IPS-NIHi11 (cell line): ENCODE data around the gene CUL1.
"Not testable (repeated sequence)": the region's sequence is repeated elsewhere in the genome, so short reads cannot be mapped to it uniquely, and the experiment has no call there.

Experiments used
- DNase-seq: peaks from one replicate; pipeline ENCODE4 v3.0.0; 2012; ENCODE audit warnings: mixed read lengths, low spot score

The CUL1 gene

DNA sequence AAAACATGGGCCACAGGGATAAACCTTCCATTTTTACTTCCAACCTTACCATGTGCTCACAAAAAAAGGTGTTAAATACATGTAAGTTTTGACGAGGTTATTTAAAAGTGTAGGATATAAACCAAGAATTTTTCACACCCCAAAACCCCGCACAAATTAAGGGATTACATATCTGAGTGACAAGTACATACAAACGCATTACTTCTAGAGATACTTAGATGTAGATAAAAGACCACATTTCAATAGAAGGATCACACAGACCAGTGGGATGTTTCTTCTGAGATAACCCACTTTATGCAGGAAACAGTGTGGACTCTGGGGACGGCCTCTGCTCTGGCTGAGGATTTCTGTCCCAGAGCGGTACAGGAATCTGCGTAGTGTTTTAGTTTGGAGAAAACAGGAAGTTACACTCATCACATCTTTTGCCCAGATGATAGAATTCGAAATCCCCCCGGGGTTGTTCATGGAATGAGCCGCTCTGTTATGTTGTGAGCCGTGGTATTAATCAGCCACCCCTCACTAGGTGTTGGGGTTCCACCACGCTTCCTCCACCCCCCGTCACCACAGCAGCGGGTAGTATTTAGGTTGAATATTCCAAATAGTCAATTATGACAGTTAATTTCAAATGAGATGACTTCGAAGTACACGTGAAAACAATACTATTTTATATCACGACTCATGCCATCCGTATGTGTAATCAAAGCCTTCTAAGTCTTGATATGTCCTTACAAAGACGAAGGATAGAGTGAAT, 1.3 kb upstream of the CUL1 start:
- no peak for DNase-seq

DNA sequence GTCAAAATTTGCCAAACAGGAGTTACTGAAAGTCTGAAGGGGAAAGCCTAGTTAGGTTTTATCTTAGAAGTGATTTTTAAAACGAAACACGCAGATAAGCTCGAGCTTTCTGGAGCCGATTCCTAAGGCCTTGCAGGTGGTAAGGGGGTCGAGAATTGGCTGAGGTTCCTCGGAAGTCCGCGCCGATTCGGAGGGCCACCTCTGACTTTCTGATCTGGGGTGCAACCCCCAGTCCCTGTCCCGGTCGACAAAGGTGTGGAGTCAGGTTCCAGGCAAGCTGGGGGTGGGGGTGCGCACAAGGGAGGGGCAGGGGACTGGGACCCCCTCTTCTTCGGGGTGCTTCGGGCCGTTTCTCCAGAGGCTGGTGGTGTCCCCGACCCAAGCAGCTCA, 701 bp upstream of the CUL1 start:
- DNase-seq, result no peak

DNA sequence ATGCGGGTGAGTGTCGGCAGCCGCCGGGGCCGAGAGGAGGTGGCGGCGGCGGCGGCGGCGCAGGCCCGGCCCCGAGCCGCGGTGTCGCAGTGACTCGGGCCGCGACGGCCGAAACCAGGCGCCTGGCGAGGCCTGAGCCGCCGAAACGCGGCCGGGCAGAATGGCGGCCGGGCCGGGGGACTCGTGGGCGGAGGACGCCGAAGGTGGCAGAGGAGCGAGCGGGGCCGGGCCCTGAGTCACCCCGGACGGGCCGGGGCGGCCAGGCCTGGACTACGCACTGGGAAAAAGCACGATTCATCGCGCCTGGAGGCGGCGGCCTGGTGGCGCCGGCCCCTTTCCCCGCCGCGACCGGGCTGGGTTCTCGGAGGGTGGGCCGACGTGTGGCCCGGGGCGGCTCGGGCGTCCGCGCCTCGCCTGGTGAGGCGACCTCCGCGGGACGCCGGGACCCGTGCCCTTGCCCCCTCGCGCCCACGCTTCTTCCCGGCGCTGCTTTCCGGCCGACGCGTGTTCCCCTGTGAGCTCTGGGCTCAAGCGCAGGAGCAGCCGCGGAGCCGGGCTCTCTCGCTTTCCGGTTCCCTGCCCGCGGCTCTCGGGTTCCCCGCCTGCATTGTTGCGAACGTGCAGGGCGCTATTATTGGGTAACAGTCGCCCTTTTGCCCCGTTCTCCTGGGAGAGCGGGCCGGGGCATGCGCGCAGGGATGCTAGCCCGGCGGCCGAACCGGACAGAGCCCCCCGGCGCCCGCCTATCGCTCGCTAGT, 500 bp downstream of the CUL1 start:
- DNase-seq, result peak; percentile 36

DNA sequence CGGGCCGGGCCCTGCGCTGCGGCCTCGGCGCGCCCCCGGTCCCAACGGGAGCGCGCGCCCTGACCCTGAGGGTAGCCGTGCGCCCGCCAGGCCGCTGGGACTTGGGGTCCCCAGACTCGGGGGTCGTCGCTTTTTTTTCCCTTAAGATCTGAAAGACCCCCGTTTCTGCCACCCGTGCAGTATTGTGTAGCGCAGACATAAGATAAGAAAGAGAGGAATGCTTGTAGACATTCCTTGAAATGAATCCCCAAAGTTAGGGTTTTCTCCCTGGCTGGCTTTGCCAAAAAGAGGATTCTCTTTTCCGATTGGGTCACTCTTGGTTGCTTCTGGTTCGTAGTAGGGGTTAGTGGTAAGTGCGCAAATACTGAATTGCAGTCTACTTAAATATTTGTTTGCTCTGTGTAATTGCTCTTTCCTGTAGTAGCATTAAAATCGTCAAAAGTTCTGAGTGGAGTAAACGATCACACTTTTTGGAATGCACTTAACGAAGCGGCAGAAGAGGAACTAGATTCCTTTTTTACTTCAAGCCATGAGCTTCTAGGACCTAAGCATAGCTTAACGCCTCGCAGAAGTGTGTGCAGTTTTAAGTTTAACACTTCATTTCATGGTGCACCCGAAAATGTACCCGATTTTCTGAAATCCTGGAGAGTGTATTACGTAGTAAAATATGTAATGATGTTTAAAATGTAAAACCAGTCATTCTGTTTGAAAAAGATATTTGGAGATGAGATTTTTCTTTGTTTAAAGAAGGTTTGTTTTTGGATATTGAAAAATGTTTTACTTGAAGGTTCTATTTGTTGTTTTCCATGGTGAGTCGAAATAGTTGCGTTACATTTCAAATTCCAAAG, 1.3 kb downstream of the CUL1 start:
- peak; percentile 72 for DNase-seq

DNA sequence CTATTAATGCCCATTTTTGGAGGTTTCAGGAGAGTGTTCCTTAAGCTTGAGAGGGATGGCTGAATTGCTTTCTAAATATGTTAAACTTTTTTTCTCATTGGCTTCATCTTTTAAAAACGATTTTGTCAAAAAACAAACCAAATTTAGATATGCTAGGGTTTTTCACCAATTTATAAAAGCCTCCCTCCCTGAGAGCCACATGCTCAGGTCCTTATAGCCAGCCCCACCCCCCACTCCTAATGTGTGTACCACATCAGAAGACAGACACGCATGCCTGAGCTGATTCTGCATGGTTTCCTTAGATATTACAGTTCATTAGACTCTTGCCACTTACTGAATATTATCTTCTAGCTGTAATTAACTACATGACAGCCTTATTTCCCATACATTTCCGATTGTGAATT, 2.0 kb downstream of the CUL1 start:
- DNase-seq, result no peak

DNA sequence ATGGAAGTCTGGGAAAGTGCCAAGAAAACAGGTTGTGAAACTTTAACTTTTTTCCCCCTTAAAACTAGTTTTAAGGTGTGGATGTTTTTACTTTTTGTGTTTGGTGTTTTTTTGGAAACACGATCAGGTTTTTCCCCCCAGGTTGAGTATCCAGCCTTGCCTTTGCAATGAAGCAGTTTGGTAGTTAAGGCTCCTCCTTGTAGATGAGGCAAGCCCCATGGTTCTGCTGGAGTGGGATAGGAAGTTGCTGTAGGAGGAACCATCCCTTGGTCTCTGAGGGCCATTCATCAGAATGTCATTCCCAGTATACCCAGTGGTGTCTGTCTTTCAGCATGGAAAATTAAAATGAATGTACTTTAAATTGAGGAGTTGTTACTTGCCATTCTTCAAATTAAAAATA, 2.7 kb downstream of the CUL1 start:
- no peak for DNase-seq

DNA sequence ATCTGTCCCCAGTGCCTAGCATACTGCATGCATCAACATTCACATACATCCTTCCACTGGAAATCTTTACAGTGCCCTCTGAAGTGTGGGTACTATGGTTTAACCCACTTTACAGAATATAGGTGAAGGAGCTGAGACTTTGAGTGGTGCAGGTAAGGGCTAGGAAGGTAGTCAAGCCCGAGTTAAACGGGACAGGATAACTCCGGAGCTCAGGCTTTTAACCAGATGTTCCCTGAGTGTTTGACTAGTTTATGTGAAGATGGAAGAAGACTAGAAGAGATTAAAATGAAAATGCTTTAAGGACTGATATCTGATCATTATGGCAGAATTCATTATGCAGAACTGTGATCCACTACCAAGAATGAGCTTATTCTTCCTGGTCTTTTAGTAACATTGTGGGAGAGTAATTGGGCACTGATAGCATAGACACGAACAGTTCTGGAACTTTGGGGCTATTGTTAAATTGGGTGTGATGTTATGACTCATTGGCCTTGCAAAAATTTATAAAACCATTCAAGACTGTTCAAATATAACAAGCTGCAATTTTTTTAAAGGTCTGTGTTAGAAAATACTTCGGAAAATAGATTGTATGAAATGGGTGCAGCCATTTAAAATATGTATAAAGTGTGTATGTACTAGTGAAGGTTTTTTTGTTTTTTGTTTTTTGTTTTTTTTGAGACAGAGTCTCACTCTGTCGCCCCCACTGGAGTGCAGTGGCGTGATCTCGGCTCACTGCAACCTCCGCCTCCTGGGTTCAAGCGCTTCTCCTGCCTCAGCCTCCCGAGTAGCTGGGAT, 4.4 kb downstream of the CUL1 start:
- no peak for DNase-seq

DNA sequence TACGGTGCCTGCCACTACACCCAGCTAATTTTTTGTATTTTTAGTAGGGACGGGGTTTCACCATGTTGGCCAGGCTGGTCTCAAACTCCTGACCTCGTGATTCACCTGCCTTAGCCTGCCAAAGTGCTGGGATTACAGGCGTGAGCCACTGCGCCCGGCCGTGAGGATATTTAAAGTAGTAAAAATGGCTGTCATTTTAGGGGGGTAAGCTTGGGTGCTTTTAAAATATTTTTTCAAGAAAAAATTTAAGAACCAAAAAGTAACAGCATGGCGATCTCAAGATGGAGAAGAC, 4.9 kb downstream of the CUL1 start:
- not testable (repeated sequence) for DNase-seq

DNA sequence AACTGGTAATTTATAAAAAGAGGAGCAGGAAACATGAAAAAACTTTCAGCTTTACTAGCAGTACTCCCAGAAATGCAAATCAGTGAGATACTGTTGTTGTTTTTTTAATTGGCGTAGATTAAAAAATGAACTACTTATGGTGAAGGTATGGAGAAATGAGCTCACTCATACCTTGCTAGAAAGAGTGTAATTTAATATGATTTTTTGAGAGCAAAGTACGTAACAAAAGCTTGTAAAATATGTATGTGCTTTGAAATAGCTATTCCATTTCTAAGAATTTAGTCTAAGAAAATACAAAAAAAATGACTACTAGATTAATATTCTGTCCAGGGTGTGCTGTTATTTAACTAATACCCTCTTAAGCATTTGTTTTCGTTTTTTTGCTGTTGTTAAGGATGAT, 5.5 kb downstream of the CUL1 start:
- no peak for DNase-seq

DNA sequence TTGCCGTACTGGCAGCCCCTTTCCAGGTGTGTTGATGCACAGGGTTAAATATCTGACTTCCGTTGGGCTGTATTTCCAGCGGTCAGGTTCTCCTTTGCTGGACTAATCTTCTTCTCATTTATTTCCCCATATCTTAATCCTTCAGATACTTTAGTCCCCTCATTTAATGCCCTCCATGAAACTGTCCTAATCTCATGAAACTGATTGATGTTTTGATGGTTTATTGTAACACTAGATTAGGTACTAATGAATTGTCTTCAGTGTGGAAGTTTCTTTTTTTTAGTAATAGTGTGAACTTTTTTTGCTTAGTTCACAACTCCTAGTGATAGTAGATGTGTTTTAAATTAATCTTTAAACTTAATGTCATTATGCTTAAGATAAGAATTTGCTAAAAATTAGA, 6.3 kb downstream of the CUL1 start:
- DNase-seq, result no peak

DNA sequence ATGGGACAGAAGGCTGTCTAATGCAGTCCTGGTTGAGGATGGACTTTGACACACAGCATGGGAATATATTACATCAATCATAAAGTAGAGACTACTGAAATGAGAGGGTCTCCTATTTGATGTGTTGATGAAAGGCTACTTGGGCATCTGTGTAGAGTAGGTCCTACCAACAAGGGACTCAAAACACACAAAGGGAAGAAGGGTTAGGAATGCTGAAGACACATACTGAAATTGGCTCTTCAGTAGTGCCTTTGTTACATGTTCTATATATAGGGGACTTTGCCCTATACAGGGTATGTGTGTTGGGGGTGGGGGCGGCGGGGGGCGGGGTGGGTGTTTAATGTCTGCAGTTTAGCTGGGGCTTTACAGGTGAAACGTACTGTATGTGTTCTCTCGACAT, 7.7 kb downstream of the CUL1 start:
- DNase-seq, result no peak

DNA sequence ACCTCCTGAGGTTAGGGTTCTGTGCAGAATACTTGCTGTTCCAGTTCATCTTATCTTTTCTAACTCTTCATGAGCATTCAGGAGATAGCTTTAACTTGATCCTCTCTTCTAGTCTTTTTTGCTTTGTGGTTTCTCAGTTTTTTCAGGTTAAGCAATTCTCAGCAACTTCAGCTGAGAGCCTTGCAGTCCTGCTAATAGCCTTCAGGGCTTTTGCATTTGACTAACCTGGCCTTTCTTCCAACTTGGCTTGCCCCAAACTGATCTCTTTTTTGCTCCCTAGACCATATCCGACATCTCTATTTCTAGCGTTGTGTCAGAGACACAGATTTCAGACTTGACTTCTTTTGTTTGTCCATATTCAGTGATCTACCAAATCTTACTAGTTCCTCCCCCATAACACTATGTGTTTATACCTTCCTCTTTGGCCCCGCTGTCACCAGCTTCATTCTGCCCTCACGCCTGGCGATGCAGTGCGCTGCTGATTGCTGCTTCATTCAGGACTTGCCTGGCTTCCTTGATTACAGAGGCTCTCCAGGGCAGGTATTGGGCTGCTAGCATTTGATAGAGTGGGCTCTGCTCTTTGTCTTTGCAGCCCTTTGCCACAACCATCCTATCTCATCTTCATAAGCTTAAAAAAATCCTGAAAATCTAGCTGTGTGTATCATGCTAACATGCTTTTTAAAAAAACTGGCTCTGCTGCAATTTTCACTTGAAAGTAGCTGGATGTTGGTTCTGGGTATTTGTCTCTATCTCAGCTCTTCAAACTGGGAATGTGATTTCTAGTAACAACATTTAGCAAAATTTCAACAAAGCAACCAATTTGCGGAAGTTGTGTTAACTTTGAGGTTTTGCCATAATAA, 9.6 kb downstream of the CUL1 start:
- no peak for DNase-seq

DNA sequence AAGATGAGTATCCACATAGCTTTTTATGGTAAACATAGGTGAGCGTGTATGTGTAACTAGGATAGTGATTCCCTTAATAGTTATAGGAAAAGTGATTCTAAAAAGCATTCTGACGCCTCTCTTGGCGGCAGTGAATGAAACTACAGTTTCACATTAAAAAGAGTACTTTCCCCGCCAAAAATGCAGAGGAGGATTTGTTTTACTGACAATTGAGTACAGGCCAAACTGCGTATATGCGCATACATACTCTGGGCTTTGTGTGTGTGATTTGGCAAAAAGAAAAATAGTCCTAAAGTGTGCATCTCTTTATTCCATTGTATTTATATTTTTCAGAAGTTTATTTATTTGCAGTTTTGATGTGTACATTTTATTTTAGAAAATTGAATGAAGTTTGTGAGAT, 10.3 kb downstream of the CUL1 start:
- DNase-seq, result no peak

DNA sequence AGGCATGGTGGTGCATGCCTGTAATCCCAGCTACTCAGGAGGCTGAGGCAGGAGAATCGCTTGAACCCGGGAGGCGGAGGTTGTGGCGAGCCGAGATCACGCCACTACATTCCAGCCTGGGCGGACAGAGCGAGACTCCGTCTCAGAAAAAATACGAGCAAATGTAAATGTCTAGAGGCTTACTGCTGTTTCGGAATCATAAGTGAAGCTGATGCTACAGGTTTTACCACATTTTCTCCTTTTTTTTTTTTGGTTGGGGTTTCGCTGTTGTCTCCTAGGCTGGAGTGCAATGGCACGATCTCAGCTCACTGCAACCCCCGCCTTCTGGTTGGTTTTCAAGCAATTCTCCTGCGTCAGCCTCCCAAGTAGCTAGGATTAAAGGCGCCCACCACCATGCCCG, 11.7 kb downstream of the CUL1 start:
- not testable (repeated sequence) for DNase-seq

DNA sequence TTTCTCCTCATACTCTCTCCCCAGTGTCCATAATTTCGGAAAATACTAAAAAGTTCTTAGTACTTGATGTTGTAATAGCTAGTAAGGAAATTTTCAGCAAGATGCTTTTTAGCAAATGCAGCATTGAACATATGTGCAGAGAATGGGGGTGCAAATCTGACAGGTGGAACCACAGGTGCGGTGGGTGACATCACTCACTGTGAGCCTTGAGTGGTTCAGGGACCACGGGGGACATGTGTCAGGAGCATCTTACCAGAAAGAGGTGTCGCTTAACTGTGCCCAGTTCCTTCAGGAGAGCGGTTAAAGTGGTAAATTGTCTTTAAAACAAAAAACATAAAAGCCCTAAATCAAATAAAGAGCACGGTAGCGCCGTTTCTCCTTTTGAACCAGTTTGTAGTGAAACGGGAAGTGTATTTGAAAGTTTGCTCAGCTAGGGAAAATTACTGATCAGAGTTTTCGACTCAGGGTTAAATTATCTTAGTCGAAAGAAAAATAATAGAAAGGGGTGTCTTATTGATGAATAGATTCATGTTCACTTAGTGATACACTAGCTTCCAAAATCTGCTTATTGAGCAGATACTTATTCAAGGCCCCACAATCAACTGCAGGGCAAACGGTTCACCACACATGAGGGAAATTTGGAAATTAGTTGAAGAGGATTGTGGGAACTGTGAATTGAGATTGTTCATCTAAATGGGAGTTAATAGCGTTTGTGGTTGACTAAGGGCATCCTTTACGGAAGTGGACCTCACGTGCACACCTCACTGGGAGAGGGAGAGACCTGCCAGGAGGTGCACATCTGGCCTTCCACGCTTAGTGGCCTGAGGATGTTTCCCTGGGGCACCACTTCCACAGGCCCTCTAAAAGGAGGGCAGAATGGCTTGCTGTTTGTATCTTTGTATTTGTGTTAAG, 12.7 kb downstream of the CUL1 start:
- DNase-seq, result no peak

DNA sequence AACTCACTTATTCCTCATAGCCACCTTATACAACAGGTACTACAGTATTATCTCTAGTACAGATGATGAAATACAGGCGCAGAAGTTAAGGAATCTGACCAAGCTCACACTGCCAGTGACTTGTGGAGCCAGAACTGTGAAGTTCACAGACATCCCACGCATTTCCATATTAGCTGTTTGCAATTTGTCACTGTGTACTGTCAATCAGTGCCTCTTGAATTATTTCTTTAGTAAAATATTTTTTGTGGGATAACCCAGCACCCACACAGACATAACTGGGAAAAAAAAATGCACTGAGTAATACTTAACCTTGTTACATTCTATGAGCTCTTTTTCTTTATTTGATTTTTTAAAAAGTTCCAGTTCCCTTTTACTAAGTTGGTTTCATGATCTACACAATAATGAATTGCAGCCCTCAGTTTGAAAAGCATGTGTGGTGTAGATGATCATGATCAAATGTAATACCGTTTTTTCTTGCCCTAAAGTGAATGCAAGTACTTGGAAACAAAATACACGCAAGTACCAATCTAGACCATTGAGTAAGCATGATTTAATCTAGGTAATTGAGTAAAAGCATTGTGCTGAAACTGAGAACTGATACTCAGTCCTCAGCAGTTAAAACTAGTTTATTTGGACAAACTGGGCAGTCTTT, 14.1 kb downstream of the CUL1 start:
- no peak for DNase-seq

DNA sequence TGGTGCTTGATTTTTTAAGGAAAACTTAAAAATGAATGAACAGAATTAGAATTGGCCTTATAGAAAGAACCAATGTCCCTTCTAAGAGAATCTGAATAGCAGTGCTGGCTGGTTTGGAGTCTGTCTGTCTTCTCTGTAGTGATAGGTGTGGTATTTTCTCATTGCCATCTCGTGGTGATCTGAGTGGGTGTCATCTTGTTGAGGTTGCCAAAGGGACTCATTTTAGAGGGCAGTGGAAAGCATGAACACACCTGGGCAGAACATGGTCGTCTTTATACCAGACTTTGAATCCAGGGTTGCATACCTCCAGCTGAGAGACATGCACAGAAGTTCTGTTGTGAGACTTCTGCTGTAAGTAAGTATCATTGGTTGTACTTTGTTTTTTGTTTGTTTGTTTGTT, 15.8 kb downstream of the CUL1 start:
- no peak for DNase-seq

DNA sequence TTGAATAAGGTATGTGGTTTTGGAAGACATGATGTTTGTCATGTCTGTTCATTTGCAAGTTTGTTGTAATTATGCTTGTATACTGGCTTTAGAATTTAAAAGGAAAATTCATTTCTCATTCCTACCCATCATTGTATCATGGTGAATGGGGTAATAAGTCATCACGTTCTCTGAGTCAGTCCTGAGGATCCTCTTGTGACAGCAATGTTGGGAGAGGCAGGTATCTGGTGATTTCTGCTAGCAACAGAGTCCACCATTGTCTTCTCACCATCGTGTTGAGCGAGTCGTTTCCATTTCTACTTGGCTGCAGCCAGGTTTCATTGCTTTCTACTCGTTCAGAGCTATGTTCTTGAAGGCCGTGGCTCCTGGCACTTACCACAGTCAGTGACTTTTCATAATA, 16.3 kb downstream of the CUL1 start:
- DNase-seq, result no peak

DNA sequence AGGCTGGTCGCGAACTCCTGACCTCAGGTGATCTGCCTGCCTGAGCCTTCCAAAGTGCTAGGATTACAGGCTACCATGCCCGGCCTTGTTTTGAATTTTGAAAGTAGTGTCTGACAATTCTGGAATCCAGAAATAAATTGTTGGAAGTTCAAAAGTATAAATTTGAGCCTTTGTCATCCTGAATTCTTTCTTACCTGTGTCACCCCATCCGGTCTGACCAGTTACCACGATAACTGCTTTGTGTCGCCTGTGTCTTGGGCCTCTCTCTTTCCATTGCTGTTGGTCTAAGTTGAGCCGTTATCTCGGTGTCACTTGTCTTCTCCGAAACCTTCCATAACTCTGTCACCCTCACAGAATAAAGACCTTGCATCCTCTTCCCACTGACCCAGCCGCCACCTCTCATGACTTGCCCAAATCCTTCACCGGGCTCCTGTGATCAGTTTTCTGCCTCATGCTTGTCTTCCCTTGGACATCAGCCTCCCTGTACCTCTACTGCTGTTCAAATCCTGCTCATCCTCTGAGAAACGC, 18.6 kb downstream of the CUL1 start:
- DNase-seq, result no peak
